Muscle of arm (tissue), 12 donors: Measurements from ENCODE around the gene ROBO1. TPM values are rescaled to one million over a fixed set of nuclear protein-coding genes. Genes with fewer than 3 reads are reported as not detected.
"Not testable (repeated sequence)": the region's sequence is repeated elsewhere in the genome, so short reads cannot be mapped to it uniquely, and the experiment has no call there.

Experiments
- DNase-seq: peaks from one replicate; pipeline ENCODE4 v3.0.0-alpha.2; 2013
- polyA plus RNA-seq, 12 donors: library from polyadenylated mRNA; unstranded; fragments of 120-200 nt; gene quantifications; one replicate each; pipeline ENCODE4 v1.2.1, GENCODE V29; 2013; ENCODE audit not compliant: insufficient read length in 12 of 12

ROBO1 gene
- polyA plus RNA-seq, 12 donors: 35.6 to 199 (median 50.1) TPM; not detected in 1

GRCh38 chr3:78801926-78802561 is 965.8 kb downstream of the ROBO1 start:
- DNase-seq: no peak

DNA sequence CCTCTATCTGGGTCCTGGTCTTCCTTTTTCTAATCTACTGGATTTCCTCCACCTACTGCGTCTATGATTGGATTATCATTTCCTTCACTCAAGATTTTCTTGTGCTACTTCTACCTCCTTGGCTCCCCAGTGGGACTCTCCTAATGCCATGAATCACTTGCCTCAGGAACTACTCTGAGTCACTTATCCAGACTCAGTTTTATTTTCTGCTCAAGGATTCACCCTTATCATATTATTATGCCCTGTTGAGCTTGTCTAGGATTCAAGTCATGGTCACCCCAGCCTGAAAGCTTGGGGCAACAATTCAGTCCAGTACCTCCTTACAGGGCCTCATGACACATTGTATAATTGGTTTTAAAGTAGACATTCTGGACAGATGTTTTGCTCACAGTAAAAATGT is 968.1 kb downstream of the ROBO1 start:
- DNase-seq: no peak

GRCh38 chr3:78798266-78798832 is 969.4 kb downstream of the ROBO1 start:
- DNase-seq: no peak

GRCh38 chr3:78794431-78794830 is 973.4 kb downstream of the ROBO1 start:
- no peak for DNase-seq

DNA sequence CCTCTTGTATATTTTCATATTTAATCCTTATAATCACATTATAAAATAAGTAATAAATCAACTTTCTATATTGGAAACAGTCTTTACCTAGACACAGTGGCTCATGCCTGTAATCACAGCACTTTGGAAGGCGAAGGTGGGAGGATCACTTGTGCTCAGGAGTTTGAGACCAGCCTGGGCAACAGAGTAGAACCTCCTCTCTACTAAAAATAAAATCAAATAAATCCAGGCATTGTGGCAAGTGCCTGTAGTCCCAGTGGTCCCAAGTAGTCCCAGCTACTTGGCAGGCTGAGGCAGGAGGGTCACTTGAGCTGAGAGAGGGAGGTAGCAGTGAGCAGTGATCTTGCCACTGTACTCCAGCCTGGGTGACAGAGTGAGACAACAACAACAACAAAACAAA is 975.1 kb downstream of the ROBO1 start:
- DNase-seq: no peak

DNA sequence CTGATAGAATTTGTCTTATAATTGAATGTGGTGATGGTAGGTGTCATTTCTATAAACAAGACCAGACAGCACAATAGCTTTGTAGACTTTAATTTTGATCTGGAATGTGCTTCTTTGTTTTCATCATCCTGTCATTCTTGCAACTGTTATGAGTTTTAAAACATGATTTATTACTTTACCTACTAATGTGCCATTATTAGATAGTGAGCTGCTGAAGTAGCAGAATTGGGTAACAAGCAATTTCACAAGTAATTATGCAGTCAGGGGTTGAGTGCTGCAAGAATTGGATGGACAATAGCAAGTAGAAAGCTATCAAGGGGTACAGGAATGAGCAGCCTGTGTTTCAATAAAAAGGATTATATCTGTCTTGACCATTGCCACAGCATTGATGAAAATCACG is 975.6 kb downstream of the ROBO1 start:
- no peak for DNase-seq

DNA sequence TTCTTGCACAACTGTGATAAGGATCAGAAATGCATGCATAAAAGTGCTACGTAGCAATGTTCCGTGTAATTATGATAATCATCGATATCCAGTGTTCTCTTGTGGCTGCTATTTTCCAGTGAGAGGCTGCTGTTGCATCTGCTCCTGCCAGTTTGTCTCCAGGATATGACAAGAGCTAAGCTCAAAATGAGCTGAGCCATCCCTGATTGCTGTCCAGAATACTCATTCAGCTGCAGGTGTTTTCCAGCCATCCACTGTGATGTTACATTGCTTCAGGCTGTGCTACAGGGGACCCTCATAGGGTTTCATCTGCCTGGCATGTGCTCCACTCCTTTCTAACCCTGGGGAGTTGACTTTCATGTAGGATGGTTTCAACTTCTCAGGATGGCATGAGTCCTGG is 976.0 kb downstream of the ROBO1 start:
- peak; percentile 19 for DNase-seq

DNA sequence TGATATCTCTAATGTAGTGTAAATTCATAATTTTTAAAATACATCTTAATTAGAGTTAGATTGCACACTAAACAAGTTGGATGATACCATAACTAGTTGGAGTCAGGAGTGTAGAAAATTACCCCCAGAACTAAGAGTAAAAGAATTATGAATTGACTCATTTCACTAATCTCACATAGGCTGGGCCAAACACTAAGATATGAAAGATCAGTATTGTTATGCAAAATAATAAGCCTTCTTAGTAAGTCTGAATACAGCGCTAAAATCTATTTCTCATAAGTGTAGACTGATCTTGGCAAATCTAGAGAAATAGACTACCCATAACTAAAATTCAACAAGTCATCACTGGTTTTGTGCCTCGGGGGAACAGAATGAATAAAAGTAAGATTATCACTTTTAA is 979.0 kb downstream of the ROBO1 start:
- DNase-seq: no peak

DNA sequence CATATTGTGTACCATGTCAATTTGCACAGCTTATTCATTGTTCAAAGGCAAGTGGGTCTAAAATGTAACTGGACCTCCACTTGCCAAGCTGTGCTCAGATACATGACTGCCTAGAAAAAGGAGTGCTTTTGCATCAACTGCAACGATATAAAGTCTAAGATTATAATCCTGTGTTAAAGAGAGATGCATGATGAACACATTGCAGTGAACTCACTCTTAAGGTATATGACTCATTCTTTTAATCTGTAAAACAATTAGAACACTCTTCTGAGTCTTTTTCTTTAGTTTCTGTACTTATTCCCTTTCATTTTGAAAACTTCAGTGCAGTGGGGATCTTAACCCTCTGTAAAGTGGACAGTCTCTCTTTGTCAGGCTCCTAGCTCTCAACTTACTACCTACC is 982.8 kb downstream of the ROBO1 start:
- no peak for DNase-seq

GRCh38 chr3:78781351-78781750 is 986.4 kb downstream of the ROBO1 start:
- no peak for DNase-seq

DNA sequence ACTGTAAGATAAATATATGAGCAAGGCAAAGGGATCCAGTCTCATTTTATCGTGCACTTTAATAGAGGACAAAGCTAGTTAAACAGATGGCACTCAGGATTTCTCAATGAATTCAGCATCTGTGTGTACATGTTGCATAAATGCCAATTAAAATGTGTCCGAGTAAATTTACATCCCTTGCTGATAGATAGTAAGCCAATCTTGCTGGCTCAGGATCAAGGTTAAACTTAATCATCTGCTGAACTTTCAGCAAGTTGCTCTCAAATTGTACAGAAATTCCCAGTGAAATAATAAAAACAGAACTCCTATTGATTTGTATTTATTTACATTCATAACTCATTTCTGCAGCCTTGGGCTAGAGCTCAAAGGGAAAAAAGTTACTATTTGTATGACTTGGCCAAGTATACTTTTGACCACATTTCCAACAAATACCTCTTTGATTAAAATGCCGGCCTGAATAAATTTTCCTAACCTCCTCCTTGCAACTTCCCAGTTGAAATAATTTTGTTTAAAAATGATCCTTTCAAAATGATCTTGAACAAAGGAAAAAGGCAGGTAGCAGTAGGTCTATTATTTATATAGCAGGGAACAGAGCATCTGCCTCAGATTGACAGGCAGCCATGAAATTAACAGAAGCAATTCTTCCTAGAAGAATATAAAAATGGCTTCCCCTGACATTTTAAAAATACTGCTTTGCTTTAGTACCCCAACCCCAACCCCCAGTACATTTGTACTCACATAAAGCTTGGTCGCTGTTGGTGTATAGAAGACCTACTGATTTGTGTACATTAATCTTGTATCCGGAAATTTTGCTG is 1001.9 kb downstream of the ROBO1 start:
- peak; percentile 29 for DNase-seq

- no peak for DNase-seq
Measured at GRCh38 chr3:78764634-78765033, 1003.2 kb downstream of the ROBO1 start.

GRCh38 chr3:78762121-78762520 is 1005.7 kb downstream of the ROBO1 start:
- DNase-seq: no peak

GRCh38 chr3:78761126-78761525 is 1006.7 kb downstream of the ROBO1 start:
- peak; percentile 45 for DNase-seq

GRCh38 chr3:78757731-78758130 is 1010.1 kb downstream of the ROBO1 start:
- no peak for DNase-seq

DNA sequence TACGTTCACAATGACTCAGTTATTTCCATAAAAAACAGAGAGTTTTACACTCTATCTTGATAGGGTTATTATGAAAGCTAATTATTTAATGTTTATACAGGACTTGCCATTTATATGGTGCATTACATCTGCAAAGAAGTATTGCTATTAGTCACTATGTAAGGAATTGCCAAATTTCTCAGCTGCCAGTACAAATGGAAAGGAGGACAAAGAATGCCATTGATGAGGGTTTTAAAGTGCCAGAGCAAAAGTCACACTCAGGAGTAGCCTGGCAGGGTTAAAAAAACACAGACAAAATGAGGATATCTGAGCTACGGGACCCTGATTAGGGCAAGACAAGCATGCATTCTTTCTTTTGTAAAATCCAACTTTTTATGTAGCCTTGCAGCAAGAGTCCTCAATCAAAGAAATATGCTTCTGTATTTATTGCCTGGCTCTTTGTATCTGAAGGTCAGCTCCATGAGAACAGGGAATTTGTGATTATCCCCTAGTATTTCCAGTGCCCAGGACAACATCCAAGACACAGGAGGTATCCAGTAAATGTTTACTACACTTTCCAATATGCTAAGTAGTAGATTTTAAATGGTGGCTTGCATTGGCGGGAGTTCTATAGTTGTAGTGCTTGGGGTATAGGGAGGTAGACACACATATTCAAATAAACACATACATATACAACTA is 1013.6 kb downstream of the ROBO1 start:
- DNase-seq: peak; percentile 35

- DNase-seq: no peak
Measured at GRCh38 chr3:78751266-78751665, 1016.5 kb downstream of the ROBO1 start.

GRCh38 chr3:78750291-78750690 is 1017.5 kb downstream of the ROBO1 start:
- DNase-seq: not testable (repeated sequence)

GRCh38 chr3:78749056-78749455 is 1018.7 kb downstream of the ROBO1 start:
- no peak for DNase-seq

DNA sequence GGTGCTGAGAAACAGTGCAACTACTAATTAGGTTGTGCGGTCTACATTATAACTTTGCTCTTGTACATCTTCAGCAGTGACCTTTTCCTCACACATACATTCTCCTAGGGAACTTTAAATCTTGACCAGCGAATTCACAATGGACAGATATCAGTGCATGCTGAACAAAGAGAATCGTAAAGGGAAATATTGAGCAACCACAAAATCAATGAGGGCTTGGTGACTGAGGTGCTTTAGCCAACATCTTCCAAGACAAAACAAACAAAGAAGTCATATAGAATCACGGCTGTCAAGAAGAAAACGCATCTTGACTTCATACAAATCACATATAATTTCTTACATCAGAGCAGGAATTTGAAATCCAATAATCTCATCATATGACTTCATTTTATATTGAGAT is 1022.0 kb downstream of the ROBO1 start:
- no peak for DNase-seq

DNA sequence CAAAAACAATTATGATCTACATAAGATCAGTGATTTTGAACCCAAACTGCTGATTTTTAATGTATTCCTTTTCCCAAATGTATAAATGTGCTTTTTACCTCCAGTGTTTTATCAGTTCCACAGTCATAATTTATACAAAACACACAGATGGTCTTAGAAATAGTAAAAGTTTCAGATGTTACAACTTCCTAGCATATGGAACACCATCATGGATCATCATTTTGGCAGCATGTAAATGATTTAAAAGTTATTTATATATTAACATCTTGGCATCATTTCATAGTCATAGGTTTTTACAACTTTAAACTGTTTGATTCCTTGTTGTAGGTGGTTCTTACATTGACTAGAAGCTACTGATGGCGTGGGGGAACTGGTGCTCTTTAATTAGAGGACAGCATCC is 1025.3 kb downstream of the ROBO1 start:
- no peak for DNase-seq

GRCh38 chr3:78742041-78742440 is 1025.8 kb downstream of the ROBO1 start:
- DNase-seq: no peak
